Right cardiac atrium (tissue), 5 donors: ENCODE measurements around the gene RFWD3. TPM values are rescaled to one million over a fixed set of nuclear protein-coding genes. Genes with fewer than 3 reads are reported as not detected.
A peak's percentile ranks its signal among the peaks of the same experiment; 100 is the strongest.
"Not testable (repeated sequence)": the region's sequence is repeated elsewhere in the genome, so short reads cannot be mapped to it uniquely, and the experiment has no call there.

Source experiments
- ATAC-seq, 2 donors: fragments of 200-7000 bp; cut with Tn5 transposase; one replicate each; pipeline versions ENCODE4 v1.8.0 to v1.9.1; 2020; ENCODE audit warnings: moderate library complexity in 2 of 2, mild to moderate bottlenecking in 1 of 2
- DNase-seq, 3 donors: peaks; one replicate each; pipeline ENCODE4 v3.0.0-alpha.2; 2020
- H3K27ac ChIP-seq: one replicate; pipeline ENCODE4 v1.5.1; 2013; ENCODE audit warnings: mild to moderate bottlenecking, low read length, control low read depth, moderate library complexity
- H3K27me3 ChIP-seq: one replicate; pipeline ENCODE4 v1.6.1; 2013; ENCODE audit not compliant: control insufficient read depth, insufficient read depth
- H3K4me1 ChIP-seq: one replicate; pipeline ENCODE4 v1.6.1; 2013; ENCODE audit warnings: low read length; ENCODE audit not compliant: control insufficient read depth, insufficient read depth
- H3K4me3 ChIP-seq: one replicate; pipeline ENCODE4 v1.5.1; 2013; ENCODE audit warnings: low read length, control low read depth
- H3K9me3 ChIP-seq: one replicate; pipeline ENCODE4 v1.6.1; 2013; ENCODE audit warnings: low read length; ENCODE audit not compliant: control insufficient read depth
- WGBS: extraction: QIAGEN DNeasy Blood & Tissue Kit; methylation state at CpG from one replicate; pipeline ENCODE4 v1.1.7; 2013; 5-methylcytosine and 5-hydroxymethylcytosine counted together
- intact Hi-C, 4 donors: fragments of 100-400 bp; cut with DNase I; formaldehyde crosslinking; loops; one replicate each; pipeline versions ENCODE4 v1.11.0 to v1.14.0; 2022 to 2023
- polyA plus RNA-seq: library from polyadenylated mRNA; stranded (reverse); fragments of 200-250 nt; gene quantifications from one replicate; pipeline ENCODE4 v1.2.3, GENCODE V29; 2013
- total RNA-seq, 4 donors: library from RNA; stranded (reverse); fragmentation: NEBNext Ultra II Directional; extraction: Animal tissue kit (Norgen Biotek cat#: 25700); gene quantifications; one replicate each; pipeline ENCODE4 v1.2.1, GENCODE V29; 2021
- donor health status: healthy with polysubstance abuse.
- donor health status: DM: no; HTN: yes; CAD: no.
- donor health status: DM: no; HTN: no; CAD: no.
- donor health status: DM: no; HTN: yes; CAD: no; lungs with severe emphysema.
- donor health status: DM: yes; HTN: yes; CAD: no.

Gene RFWD3
- total and polyA plus RNA-seq, 5 donors: 2.9 to 7.9 (median 6.3) TPM

GRCh38 chr16:74699666-74700065 lies 33.0 kb upstream of the RFWD3 start:
- WGBS: 72% methylated on average over 4 of the region's 4 CpGs
- peak overlapping the region; percentile 58 for H3K4me3 ChIP-seq
- H3K4me1 ChIP-seq: no peaks in the 10 kb centered on the region
- no peaks in the 10 kb centered on the region for H3K9me3 ChIP-seq
- ATAC-seq (no peak), DNase-seq (no peak)
- no peaks in the 10 kb centered on the region for H3K27me3 ChIP-seq
- no peak overlapping the region for H3K27ac ChIP-seq
- intact Hi-C loops: no loop called here

DNA sequence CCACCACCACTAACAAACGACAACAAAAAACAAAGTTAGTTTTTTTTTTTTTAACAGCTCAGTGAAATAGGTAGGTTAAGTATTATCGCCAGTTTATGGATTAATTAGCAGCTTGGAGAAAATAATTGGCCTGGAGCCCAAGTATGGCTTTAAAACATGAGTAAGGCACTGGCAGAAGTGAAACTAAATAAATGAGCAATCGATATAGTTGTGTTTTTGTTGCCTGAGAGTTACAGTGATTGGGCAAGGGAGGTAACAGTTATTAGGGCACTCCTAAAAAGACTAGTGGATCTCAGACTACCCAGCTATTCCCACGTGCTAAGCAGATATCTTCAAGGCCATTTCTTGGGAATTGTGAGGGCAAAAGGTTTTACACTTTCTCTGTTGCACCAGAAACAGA lies 31.5 kb upstream of the RFWD3 start:
- DNase-seq (no peak), ATAC-seq (no peak)
- WGBS: 64% methylated on average over 4 of the region's 4 CpGs
- Histone ChIP-seq H3K27ac (no peak overlapping the region), H3K4me1 (no peaks in the 10 kb centered on the region), H3K4me3 (no peak overlapping the region), H3K27me3 (no peaks in the 10 kb centered on the region), H3K9me3 (no peaks in the 10 kb centered on the region)
- intact Hi-C loops: no loop called here

DNA sequence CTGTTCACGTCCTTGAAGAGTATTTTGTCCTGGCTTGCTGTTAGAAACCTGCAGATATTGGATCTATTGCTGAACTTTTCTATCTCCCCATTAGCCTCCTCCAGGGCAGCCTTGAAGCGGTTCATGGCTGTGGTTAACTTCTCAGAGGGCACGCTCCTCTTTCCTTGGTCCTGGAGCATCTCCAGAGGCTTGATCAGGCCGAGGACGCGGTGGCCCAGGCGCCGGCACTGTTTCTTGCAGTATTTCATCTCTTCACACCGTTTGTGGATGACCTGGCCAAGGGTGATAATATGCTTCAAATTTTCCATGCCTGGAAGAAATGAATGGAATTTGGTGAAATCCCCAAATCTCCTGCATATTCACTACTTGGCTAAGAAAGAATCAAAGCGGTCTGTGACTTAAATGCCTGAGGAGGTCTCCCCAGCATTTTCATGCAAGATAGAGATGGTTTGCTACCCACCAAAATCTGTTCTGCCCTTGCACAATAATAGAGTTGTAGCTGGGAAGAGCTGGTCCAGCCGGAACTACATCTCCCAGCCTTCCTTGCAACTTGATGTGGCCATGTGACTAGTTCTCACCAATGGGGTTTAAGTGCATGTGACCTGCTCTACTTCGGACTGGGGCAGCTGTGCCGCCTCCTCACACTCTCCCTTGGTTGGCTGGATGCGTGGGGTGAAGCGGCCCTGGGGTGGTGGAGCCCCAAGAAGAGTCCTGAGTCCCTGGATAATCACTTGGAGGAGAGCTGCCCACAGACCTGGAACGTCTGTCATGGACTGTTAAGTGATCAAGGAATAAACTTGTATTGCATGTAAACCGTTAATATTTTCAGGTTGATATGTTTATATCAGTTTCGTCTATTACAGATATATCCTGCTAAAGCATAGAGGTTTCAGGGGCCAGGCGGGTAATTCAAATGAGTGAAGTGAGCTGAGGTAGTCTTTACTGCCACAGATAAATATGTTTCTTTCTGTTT lies 29.1 kb upstream of the RFWD3 start:
- H3K4me3 ChIP-seq: peak overlapping the region; percentile 36
- H3K27ac ChIP-seq: peak overlapping the region; percentile 1
- DNase-seq: peak; percentile 77 to 89 (median 84)
- ATAC-seq: peak; percentile 92 to 96
- 47% methylated on average over 19 of the region's 19 CpGs for WGBS
- no peaks in the 10 kb centered on the region for H3K9me3 ChIP-seq
- no peaks in the 10 kb centered on the region for H3K27me3 ChIP-seq
- no peaks in the 10 kb centered on the region for H3K4me1 ChIP-seq
- intact Hi-C loops: no loop called here

DNA sequence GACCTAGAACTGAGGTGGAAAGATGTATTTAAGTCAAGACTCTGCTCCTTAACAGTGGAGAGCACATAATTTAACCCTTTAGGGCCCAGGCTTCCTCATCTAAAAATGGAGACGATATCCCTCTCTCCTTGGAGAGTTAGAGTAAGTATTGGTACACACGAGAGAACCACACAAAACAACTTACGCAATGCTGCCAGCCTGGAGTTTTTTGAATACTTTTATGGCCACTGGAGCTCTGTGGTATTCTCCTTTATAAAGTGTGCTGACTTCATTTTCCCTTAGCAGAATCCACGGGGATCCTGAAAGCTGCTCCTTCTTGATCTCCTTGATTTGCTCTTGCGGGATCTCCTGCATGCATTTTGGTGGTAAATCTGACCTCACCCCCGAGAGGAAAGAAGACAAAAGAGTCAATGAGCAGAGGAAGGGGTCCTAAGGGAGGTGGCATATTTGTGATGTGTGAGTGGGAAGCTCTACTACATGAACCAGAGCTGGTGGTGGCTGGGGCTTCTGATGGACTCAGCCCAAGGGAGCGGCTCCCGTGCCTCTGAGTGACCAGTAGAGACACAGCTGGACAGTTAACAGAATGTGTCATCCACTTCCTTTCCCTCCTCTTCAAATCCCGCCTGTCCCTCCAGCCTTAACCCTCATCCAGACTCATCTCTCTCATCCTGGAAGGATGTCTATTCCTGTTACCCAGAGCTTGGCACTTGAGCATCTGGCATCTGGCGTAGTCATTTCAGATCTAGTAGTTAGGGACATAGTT lies 24.6 kb upstream of the RFWD3 start:
- Histone ChIP-seq H3K27me3 (no peaks in the 10 kb centered on the region), H3K9me3 (no peaks in the 10 kb centered on the region), H3K4me1 (no peaks in the 10 kb centered on the region), H3K27ac (no peak overlapping the region), H3K4me3 (no peak overlapping the region)
- ATAC-seq: no peak
- WGBS: 77% methylated on average over 10 of the region's 10 CpGs
- DNase-seq: no peak
- intact Hi-C loops: no loop called here

DNA sequence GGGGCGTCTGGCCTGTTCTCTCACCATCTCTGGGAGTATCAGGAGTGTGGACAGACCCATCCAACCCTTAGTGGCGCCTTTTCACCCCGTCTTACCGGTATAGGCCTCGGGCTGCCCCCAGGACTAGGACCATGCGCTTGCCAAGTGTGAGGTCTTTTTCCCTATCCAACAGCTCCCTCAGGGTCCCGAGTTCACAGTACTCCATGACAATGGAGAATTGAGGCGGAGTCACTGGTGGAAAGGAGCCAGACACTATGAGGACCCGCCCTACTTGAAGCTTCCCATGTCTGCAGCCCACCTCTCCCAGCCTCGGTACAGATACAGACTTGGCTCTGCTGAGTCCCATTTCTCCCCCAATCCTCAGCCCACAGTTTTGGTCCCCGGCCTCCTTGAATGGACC lies 15.9 kb upstream of the RFWD3 start:
- Histone ChIP-seq H3K27me3 (no peaks in the 10 kb centered on the region), H3K27ac (no peak overlapping the region), H3K4me3 (no peak overlapping the region), H3K9me3 (no peaks in the 10 kb centered on the region), H3K4me1 (no peaks in the 10 kb centered on the region)
- 77% methylated on average over 11 of the region's 11 CpGs for WGBS
- ATAC-seq (peak; percentile 16 to 51), DNase-seq (no peak)
- intact Hi-C loops: no loop called here

DNA sequence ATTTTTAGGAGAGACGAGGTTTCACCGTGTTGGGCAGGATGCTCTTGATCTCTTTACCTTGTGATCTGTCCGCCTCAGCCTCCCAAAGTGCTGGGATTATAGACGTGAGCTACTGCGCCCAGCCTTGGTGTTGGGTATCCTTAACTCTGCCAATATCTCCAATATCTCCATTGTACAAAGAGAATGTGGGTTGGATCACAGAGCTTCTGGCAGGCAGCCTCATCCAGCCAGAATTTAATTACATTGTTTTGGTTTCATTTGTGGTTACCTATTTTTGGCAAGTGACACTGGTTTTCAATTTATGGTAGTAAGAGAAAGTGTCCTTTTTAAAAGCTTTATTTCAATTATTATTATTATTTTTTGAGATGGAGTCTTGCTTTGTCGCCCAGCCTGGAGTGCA lies 14.0 kb upstream of the RFWD3 start:
- Histone ChIP-seq H3K27ac (no peak overlapping the region), H3K4me1 (no peaks in the 10 kb centered on the region), H3K27me3 (no peaks in the 10 kb centered on the region), H3K4me3 (no peak overlapping the region), H3K9me3 (no peaks in the 10 kb centered on the region)
- 91% methylated on average over 6 of the region's 6 CpGs for WGBS
- intact Hi-C loops: no loop called here
- ATAC-seq (no peak), DNase-seq (no peak)

DNA sequence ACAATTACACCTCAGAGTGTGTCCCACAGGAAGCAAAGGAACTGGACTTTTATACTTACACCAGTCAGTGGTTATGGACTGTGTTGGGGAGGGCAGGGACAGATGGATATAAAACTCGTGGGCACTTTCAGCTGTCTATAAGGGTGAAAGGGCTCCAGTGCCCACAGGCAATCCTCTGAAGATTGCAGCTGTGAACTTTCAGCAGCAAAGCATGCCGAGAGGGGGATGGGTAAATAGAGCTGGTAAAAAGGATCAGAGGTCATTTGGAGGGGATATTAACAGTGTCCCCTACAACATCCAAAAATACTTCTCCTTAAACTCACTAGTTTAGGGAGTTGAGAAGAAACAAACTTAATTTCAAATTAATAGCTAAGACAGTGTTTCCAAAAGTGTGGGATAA lies 13.3 kb upstream of the RFWD3 start:
- intact Hi-C loops: no loop called here
- Histone ChIP-seq H3K27ac (no peak overlapping the region), H3K9me3 (no peaks in the 10 kb centered on the region), H3K27me3 (no peaks in the 10 kb centered on the region), H3K4me3 (no peak overlapping the region), H3K4me1 (no peaks in the 10 kb centered on the region)
- DNase-seq (no peak), ATAC-seq (no peak)
- WGBS: 47% methylated on average over 2 of the region's 2 CpGs

DNA sequence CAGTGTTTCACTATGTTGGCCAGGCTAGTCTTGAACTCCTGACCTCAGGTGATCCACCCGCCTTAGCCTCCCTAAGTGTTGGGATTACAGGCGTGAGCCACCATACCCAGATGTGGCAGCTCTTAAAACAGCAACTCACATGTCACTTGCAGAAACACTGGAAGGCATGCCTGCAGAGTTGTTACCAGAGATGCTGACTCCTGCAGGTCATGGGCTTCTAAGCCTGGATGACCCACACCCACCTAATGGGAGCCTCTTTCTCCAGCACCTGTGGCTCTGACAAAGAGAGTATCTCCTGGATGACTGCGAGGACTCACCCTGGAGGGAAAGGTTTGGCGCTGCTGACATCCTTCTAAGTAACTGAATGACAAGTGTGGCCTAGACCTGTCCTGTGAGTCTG lies 11.2 kb upstream of the RFWD3 start:
- intact Hi-C loops: no loop called here
- 95% methylated on average over 4 of the region's 4 CpGs for WGBS
- ATAC-seq (no peak), DNase-seq (no peak)
- Histone ChIP-seq H3K27ac (no peak overlapping the region), H3K27me3 (no peaks in the 10 kb centered on the region), H3K9me3 (no peaks in the 10 kb centered on the region), H3K4me1 (no peaks in the 10 kb centered on the region), H3K4me3 (no peak overlapping the region)

- DNase-seq: no peak
- no peak for ATAC-seq
- no peaks in the 10 kb centered on the region for H3K4me1 ChIP-seq
- H3K27me3 ChIP-seq: no peaks in the 10 kb centered on the region
- H3K9me3 ChIP-seq: no peaks in the 10 kb centered on the region
- no peak overlapping the region for H3K4me3 ChIP-seq
- H3K27ac ChIP-seq: no peak overlapping the region
- WGBS: 71% methylated on average over 3 of the region's 3 CpGs
- intact Hi-C loops: no loop called here
Observed at GRCh38 chr16:74673876-74674275, 7.2 kb upstream of the RFWD3 start.

DNA sequence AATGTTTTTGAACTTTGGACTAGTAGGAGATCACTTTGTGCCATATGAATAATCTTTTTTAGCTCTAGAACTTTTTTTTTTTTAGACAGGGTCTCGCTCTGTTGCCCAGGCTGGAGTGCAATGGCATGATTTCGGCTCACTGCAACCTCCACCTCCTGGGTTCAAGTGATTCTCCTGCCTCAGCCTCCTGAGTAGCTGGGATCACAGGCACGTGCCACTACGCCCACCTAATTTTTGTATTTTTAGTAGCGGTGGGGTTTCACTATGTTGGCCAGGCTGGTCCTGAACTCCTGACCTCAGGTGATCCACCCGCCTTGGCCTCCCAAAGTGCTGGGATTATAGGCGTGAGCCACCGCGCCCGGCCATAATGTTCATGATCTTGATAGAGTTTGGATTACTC lies 2.2 kb upstream of the RFWD3 start:
- H3K4me1 ChIP-seq, H3K9me3 ChIP-seq, intact Hi-C loops, H3K4me3 ChIP-seq, H3K27ac ChIP-seq, DNase-seq, ATAC-seq, H3K27me3 ChIP-seq: not testable (repeated sequence)
- 97% methylated on average over 10 of the region's 10 CpGs for WGBS

DNA sequence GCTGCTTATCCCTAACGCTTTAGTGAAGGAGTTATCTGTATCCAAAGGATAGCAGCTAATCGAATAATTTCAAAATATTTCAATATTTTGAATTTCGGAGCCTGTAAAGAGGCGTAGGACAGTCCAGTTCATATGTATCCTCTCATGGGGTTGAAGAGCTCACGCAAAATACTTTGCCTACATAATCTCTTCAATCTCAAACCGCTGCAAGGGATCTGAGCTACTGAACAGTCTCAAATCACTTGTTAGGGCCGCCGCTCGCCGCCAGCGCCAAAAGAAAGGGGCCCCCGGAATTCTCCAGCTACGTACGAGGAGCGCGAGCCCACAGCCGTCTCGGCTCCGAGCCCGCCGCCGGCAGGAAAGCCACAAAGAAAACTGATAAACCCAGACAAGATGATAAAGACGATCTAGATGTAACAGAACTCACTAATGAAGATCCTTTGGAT lies 601 bp upstream of the RFWD3 start:
- intact Hi-C loops: no loop called here
- Histone ChIP-seq H3K4me3 (peak overlapping the region; percentile 79), H3K4me1 (no peaks in the 10 kb centered on the region), H3K27ac (peak overlapping the region; percentile 53), H3K27me3 (no peaks in the 10 kb centered on the region), H3K9me3 (no peaks in the 10 kb centered on the region)
- ATAC-seq (peak; percentile 6), DNase-seq (peak; percentile 33 to 70 (median 63))
- under 1% methylated on average over 23 of the region's 23 CpGs for WGBS
